HepG2 (cell line): Measurements from ENCODE around the gene TMEM63B. TPM values are rescaled to one million over a fixed set of nuclear protein-coding genes. Genes with fewer than 3 reads are reported as not detected.

Experiments used
- CENPBD1 ChIP-seq: sonication (generic); formaldehyde crosslinking; IDR thresholded peaks from 2 replicates; pipeline ENCODE4 v1.8.0; 2022; ENCODE audit warnings: missing genetic modification reagents, low read depth, mild to moderate bottlenecking, borderline replicate concordance
- GABPB1 ChIP-seq: IDR thresholded peaks from 2 replicates; pipeline ENCODE4 v1.6.1; 2016; ENCODE audit warnings: mild to moderate bottlenecking, missing genetic modification reagents, moderate library complexity, missing compliant biosample characterization
- IKZF5 ChIP-seq: IDR thresholded peaks from 2 replicates; pipeline ENCODE4 v1.6.1; 2018; ENCODE audit warnings: missing genetic modification reagents, mild to moderate bottlenecking, missing compliant biosample characterization
- IRF2 ChIP-seq: IDR thresholded peaks from 2 replicates; pipeline ENCODE4 v1.6.1; 2018; ENCODE audit warnings: missing genetic modification reagents, missing compliant biosample characterization
- MLX ChIP-seq: IDR thresholded peaks from 2 replicates; pipeline ENCODE4 v1.6.1; 2016
- NFKB2 ChIP-seq: sonication (generic); formaldehyde crosslinking; IDR thresholded peaks from 2 replicates; pipeline ENCODE4 v1.4.0; 2020; ENCODE audit warnings: missing genetic modification reagents, borderline replicate concordance
- NFKBIZ ChIP-seq: IDR thresholded peaks from 2 replicates; pipeline ENCODE4 v1.6.1; 2018; ENCODE audit warnings: missing genetic modification reagents, missing compliant biosample characterization
- NPAS2 ChIP-seq: sonication (generic); formaldehyde crosslinking; IDR thresholded peaks from 2 replicates; pipeline ENCODE4 v1.8.0; 2022; ENCODE audit warnings: mild to moderate bottlenecking, missing genetic modification reagents, borderline replicate concordance
- PAXIP1 ChIP-seq: sonication (generic); formaldehyde crosslinking; conservative IDR thresholded peaks from 2 replicates; pipeline ENCODE4 v1.4.0; 2020; ENCODE audit warnings: mild to moderate bottlenecking, missing genetic modification reagents, moderate library complexity
- PITX1 ChIP-seq: sonication (generic); formaldehyde crosslinking; IDR thresholded peaks from 2 replicates; pipeline ENCODE4 v1.5.1; 2020; ENCODE audit warnings: mild to moderate bottlenecking, missing genetic modification reagents
- POLR2A ChIP-seq, 2 experiments: IDR thresholded peaks; 2 replicates each; pipeline ENCODE4 v1.6.1; 2011; ENCODE audit warnings: low read depth in 2 of 2, low read length in 2 of 2, mild to moderate bottlenecking in 1 of 2, moderate library complexity in 1 of 2; ENCODE audit not compliant: insufficient read depth in 1 of 2
- RFXAP ChIP-seq: sonication (generic); formaldehyde crosslinking; IDR thresholded peaks from 2 replicates; pipeline ENCODE4 v1.4.0; 2020; ENCODE audit warnings: missing genetic modification reagents, borderline replicate concordance
- SALL2 ChIP-seq: sonication (generic); formaldehyde crosslinking; IDR thresholded peaks from 2 replicates; pipeline ENCODE4 v1.8.1; 2023; ENCODE audit warnings: mild to moderate bottlenecking, missing genetic modification reagents, inconsistent platforms
- SIN3B ChIP-seq: fragments of 150-350 bp; IDR thresholded peaks from 2 replicates; pipeline ENCODE4 v1.6.1; 2014; ENCODE audit warnings: low read length
- TEAD3 ChIP-seq: optimal IDR thresholded peaks from 2 replicates; pipeline ENCODE3; 2016; ENCODE audit warnings: borderline replicate concordance
- ZFP36 ChIP-seq: fragments of 150-350 bp; IDR thresholded peaks from 2 replicates; pipeline ENCODE4 v1.6.1; 2018; ENCODE audit warnings: borderline replicate concordance, low read length, low read depth; ENCODE audit not compliant: partially characterized antibody
- ZNF121 ChIP-seq: sonication (generic); formaldehyde crosslinking; IDR thresholded peaks from 2 replicates; pipeline ENCODE4 v1.5.0; 2020; ENCODE audit warnings: mild to moderate bottlenecking, missing genetic modification reagents
- ZNF260 ChIP-seq: sonication (generic); formaldehyde crosslinking; IDR thresholded peaks from 2 replicates; pipeline ENCODE4 v1.4.0; 2020; ENCODE audit warnings: missing genetic modification reagents, low read depth, mild to moderate bottlenecking, borderline replicate concordance
- ZNF335 ChIP-seq: sonication (generic); formaldehyde crosslinking; IDR thresholded peaks from 2 replicates; pipeline ENCODE4 v1.4.0; 2020; ENCODE audit warnings: missing genetic modification reagents
- ZSCAN21 ChIP-seq: sonication (generic); formaldehyde crosslinking; IDR thresholded peaks from 2 replicates; pipeline ENCODE4 v1.8.0; 2022; ENCODE audit warnings: mild to moderate bottlenecking, missing genetic modification reagents, moderate library complexity, borderline replicate concordance
- ZSCAN9 ChIP-seq: IDR thresholded peaks from 2 replicates; pipeline ENCODE4 v1.6.1; 2016; ENCODE audit warnings: borderline replicate concordance
- polyA plus RNA-seq, 8 experiments: library from polyadenylated mRNA; depleted of rRNA in 3 of 8; stranded (reverse) in 7 of 8; unstranded in 1 of 8; fragments of >200 nt; fragmentation: Illumina TruSeq in 4 of 8; extraction: Trizol in 4 of 8; gene quantifications; 2 replicates each; pipeline versions ENCODE4 v1.2.1 to v1.2.3, GENCODE V29; 2011 to 2016; ENCODE audit warnings: low read depth in 4 of 8, missing spikeins in 1 of 8, mixed read lengths in 1 of 8; ENCODE audit not compliant: insufficient read depth in 1 of 8
- total RNA-seq, 5 experiments: library from RNA; depleted of rRNA; stranded (reverse); fragments of >200 nt; fragmentation: Illumina TruSeq; extraction: Trizol; gene quantifications; 2 replicates each; pipeline ENCODE4 v1.2.3, GENCODE V29; 2016; ENCODE audit warnings: low read depth in 1 of 5

TMEM63B gene
- total and polyA plus RNA-seq, 2 of the 13 experiments (the other 11 are each of a cell fraction or from before 2014, with no cell fraction given) = 27.4 to 75.8 TPM

GRCh38 chr6:44091981-44092884, 35.1 kb upstream of the TMEM63B start (continued):
- peak; percentile 99 for TF ChIP-seq IKZF5
- TF ChIP-seq CENPBD1 = peak; percentile 49; the same call in 1 of the 2 replicates
- TF ChIP-seq IRF2 (CRISPR knock-in tag) = peak; percentile 94
- peak; percentile 72; the same call in 1 of the 2 replicates for TF ChIP-seq ZNF121
- peak; percentile 90 for TF ChIP-seq MLX
- no peak for TF ChIP-seq POLR2A (IDR thresholded peaks at IDR 0.05; ENCODE audit: insufficient read depth in 1 of 2, low read depth in 2 of 2, low read length in 2 of 2)
- TF ChIP-seq NFKB2 (CRISPR knock-in tag) = no peak
- no peak; the same call in 1 of the 2 replicates for TF ChIP-seq ZSCAN21
- TF ChIP-seq PAXIP1 (CRISPR knock-in tag) = peak; percentile 99
- TF ChIP-seq SALL2 (CRISPR knock-in tag) = no peak
- peak; percentile 99 for TF ChIP-seq PITX1 (CRISPR knock-in tag)
- TF ChIP-seq RFXAP (CRISPR knock-in tag) = 0 out of 2 replicates have a peak, but pooled peaks have one; percentile 26
- TF ChIP-seq NFKBIZ (CRISPR knock-in tag) = no peak
- TF ChIP-seq ZNF335 = no peak
- TF ChIP-seq TEAD3 (CRISPR knock-in tag) = peak; percentile 83
- TF ChIP-seq GABPB1 (CRISPR knock-in tag) = no peak
- TF ChIP-seq ZNF260 = no peak
- TF ChIP-seq ZSCAN9 (CRISPR knock-in tag) = peak; percentile 40; the same call in 1 of the 2 replicates
- no peak for TF ChIP-seq NPAS2 (CRISPR knock-in tag)
- TF ChIP-seq SIN3B = no peak
- TF ChIP-seq ZFP36 = no peak
